Esophagus squamous epithelium (tissue), 5 donors: ENCODE data around the gene LIMS2. TPM values are rescaled to one million over a fixed set of nuclear protein-coding genes. Genes with fewer than 3 reads are reported as not detected.

Experiments used
- DNase-seq: peaks from one replicate; lab custom pipeline; 2025; lab: John Stamatoyannopoulos, UW
- H3K27ac ChIP-seq, 4 donors: fragments of 200-600 bp; sonication (generic); one replicate each; pipeline ENCODE4 v1.5.1; 2016 to 2019; ENCODE audit warnings: mild to moderate bottlenecking in 1 of 4
- H3K27me3 ChIP-seq, 4 donors: fragments of 200-600 bp; sonication (generic); 1 replicate in 3 of 4; 2 replicates in 1 of 4; pipeline versions ENCODE4 v1.5.1 to v1.6.0; 2017 to 2021; ENCODE audit warnings: antibody characterized with exemption in 1 of 4
- H3K36me3 ChIP-seq, 3 donors: fragments of 200-600 bp; sonication (generic); one replicate each; pipeline ENCODE4 v1.5.1; 2016 to 2019
- H3K4me1 ChIP-seq, 3 donors: fragments of 200-600 bp; sonication (generic); one replicate each; pipeline ENCODE4 v1.5.1; 2017 to 2019
- H3K4me3 ChIP-seq, 4 donors: fragments of 200-600 bp; sonication (generic); 1 replicate in 3 of 4; 2 replicates in 1 of 4; pipeline ENCODE4 v1.5.1; 2016 to 2019; ENCODE audit warnings: mild to moderate bottlenecking in 2 of 4, moderate library complexity in 1 of 4
- H3K9me3 ChIP-seq, 3 donors: fragments of 200-600 bp; sonication (generic); one replicate each; pipeline ENCODE4 v1.5.1; 2016 to 2019
- CTCF ChIP-seq, 6 experiments: fragments of 450-650 bp in 4 of 6; fragments of 200-600 bp in 2 of 6; sonication (generic) in 2 of 6; IDR thresholded peaks; one replicate each; pipeline ENCODE4 v1.5.1; 2016 to 2019; ENCODE audit warnings: antibody characterized with exemption in 6 of 6, mild to moderate bottlenecking in 4 of 6, moderate library complexity in 4 of 6
- POLR2A ChIP-seq, 4 donors: fragments of 450-650 bp; IDR thresholded peaks; one replicate each; pipeline ENCODE4 v1.6.1; 2017; ENCODE audit warnings: antibody characterized with exemption in 4 of 4, mild to moderate bottlenecking in 4 of 4, moderate library complexity in 3 of 4
- WGBS, 2 donors: methylation state at CpG; one replicate each; pipeline ENCODE4 v1.1.5; 2018; 5-methylcytosine and 5-hydroxymethylcytosine counted together
- intact Hi-C: fragments of 100-400 bp; cut with DNase I; formaldehyde crosslinking; loops from one replicate; pipeline ENCODE4 v1.15.0; 2022
- total RNA-seq, 4 donors: library from RNA; depleted of rRNA; stranded (reverse); fragments of >200 nt; gene quantifications; one replicate each; pipeline ENCODE4 v1.1.0, GENCODE V29; 2016
- donor health status: DM: yes; HTN: yes; CAD: no.

LIMS2 gene
- total RNA-seq, 4 donors from 2014 or later: 2.4 to 29.6 (median 5.9) TPM

- TF ChIP-seq CTCF (IDR thresholded peaks at IDR 0.05): no peak
- TF ChIP-seq POLR2A (IDR thresholded peaks at IDR 0.05): no peak
- DNase-seq: no peak
- H3K27me3 ChIP-seq: no peaks in the 10 kb centered on the region
- peaks cover 0 to 5% (median 0%) of the 10 kb centered on the region in 3 donors for H3K9me3 ChIP-seq
- 72 to 81% methylated on average over 3 to 5 of the region's 11 CpGs for WGBS, 2 donors
- H3K27ac ChIP-seq: no peak overlapping the region
- no peaks in the 10 kb centered on the region for H3K36me3 ChIP-seq
- H3K4me1 ChIP-seq: no peaks in the 10 kb centered on the region
- H3K4me3 ChIP-seq: no peak overlapping the region
- intact Hi-C loops: no loop called here
Observed at GRCh38 chr2:127611076-127611925, 64.0 kb downstream of the LIMS2 start.

- no peak overlapping the region for H3K27ac ChIP-seq
- DNase-seq: no peak
- H3K4me3 ChIP-seq: no peak overlapping the region
- intact Hi-C loops: no loop called here
- H3K4me1 ChIP-seq: no peaks in the 10 kb centered on the region
- H3K27me3 ChIP-seq: no peaks in the 10 kb centered on the region
- WGBS, 2 donors: 83% methylated on average over 1 of the region's 1 CpG; no CpG with 5 or more reads in 1 of the 2 donors
- TF ChIP-seq POLR2A (IDR thresholded peaks at IDR 0.05) (no peak), CTCF (IDR thresholded peaks at IDR 0.05) (no peak)
- H3K36me3 ChIP-seq: no peaks in the 10 kb centered on the region
- H3K9me3 ChIP-seq: peaks cover 0 to 5% (median 0%) of the 10 kb centered on the region in 3 donors
Observed at GRCh38 chr2:127610561-127610960, 64.8 kb downstream of the LIMS2 start.

GRCh38 chr2:127609818-127610217 is 65.5 kb downstream of the LIMS2 start:
- WGBS, 2 donors: 83% methylated on average over 1 of the region's 8 CpGs; no CpG with 5 or more reads in 1 of the 2 donors

GRCh38 chr2:127609031-127609751 is 66.1 kb downstream of the LIMS2 start:
- no peak for DNase-seq
- H3K27ac ChIP-seq: no peak overlapping the region
- WGBS, 2 donors: 80 to 87% methylated on average over 3 of the region's 24 CpGs
- no peak overlapping the region for H3K4me3 ChIP-seq
- intact Hi-C loops: no loop called here
- no peaks in the 10 kb centered on the region for H3K27me3 ChIP-seq
- no peak for TF ChIP-seq CTCF (IDR thresholded peaks at IDR 0.05)
- no peak for TF ChIP-seq POLR2A (IDR thresholded peaks at IDR 0.05)
- no peaks in the 10 kb centered on the region for H3K4me1 ChIP-seq
- H3K9me3 ChIP-seq: peaks cover 0 to 5% (median 0%) of the 10 kb centered on the region in 3 donors
- H3K36me3 ChIP-seq: no peaks in the 10 kb centered on the region

More at GRCh38 chr2:127609818-127610217, 65.5 kb downstream of the LIMS2 start:
- Histone ChIP-seq H3K27ac (no peak overlapping the region), H3K9me3 (peaks cover 0 to 5% (median 0%) of the 10 kb centered on the region in 3 donors), H3K4me1 (no peaks in the 10 kb centered on the region), H3K27me3 (no peaks in the 10 kb centered on the region), H3K36me3 (no peaks in the 10 kb centered on the region), H3K4me3 (no peak overlapping the region)
- TF ChIP-seq CTCF (IDR thresholded peaks at IDR 0.05) (no peak), POLR2A (IDR thresholded peaks at IDR 0.05) (no peak)
- DNase-seq: no peak
- intact Hi-C loops: no loop called here
